ENCODE data around the gene TMED8. TPM values are rescaled to one million over a fixed set of nuclear protein-coding genes. Genes with fewer than 3 reads are reported as not detected.

TMED8 gene
- total and polyA plus RNA-seq, 2 of the 13 experiments (the other 11 are each of a cell fraction or from before 2014, with no cell fraction given): 6.0 to 11.7 TPM

GRCh38 chr14:77306416-77306815, 70.5 kb downstream of the TMED8 start:
- no TSS peak for BruUV-seq (replicated peaks)
- Histone ChIP-seq H3K36me3 (replicated peaks in 1 of 2; ENCODE audit: control insufficient read depth in 1 of 2, insufficient read depth in 2 of 2, low read length in 2 of 2) (peaks cover 10 to 17% of the 10 kb centered on the region in 2 experiments), H4K20me1 (ENCODE audit: insufficient read depth, low read length) (no peaks in the 10 kb centered on the region), H3K4me1 (ENCODE audit: insufficient read depth, low read length) (peaks cover 56% of the 10 kb centered on the region), H3K4me2 (ENCODE audit: low read depth, low read length) (peak overlapping the region; percentile 34; the same call in 1 of the 2 replicates), H3K27ac (ENCODE audit: extremely low read length, insufficient read depth, low read length) (peak overlapping the region; percentile 52), H3K9ac (ENCODE audit: insufficient read depth, low read depth, low read length) (no peak overlapping the region), H3K27me3 (ENCODE audit: control insufficient read depth in 1 of 2, insufficient read depth in 2 of 2, low read length in 2 of 2) (no peaks in the 10 kb centered on the region), H3K79me2 (ENCODE audit: insufficient read depth, low read length) (no peaks in the 10 kb centered on the region), H3K9me3 (ENCODE audit: low read length) (no peaks in the 10 kb centered on the region), H3K4me3 (replicated peaks in 1 of 3; ENCODE audit: insufficient read depth in 1 of 3, low read depth in 2 of 3, low read length in 3 of 3) (no peak overlapping the region), H2AFZ (ENCODE audit: low read length) (no peak overlapping the region)
- ChIA-PET POLR2A (interaction anchor here (1.0 to 1.5 kb wide), 3 partner anchors 9 to 15 kb away, joined by 4 to 6 read pairs (median 4); partner anchors contain the start of genes GSTZ1 and POMT2), CTCF (ENCODE audit: low intra/inter-chr PET ratio, low total read pairs) (no interaction called here)
- TF ChIP-seq ZNF101 (CRISPR knock-in tag; IDR thresholded peaks at IDR 0.05; ENCODE audit: borderline replicate concordance, low read depth) (no peak), ZHX2 (IDR thresholded peaks at IDR 0.05; ENCODE audit: low read depth) (no peak), ZHX2 (CRISPR knock-in tag; IDR thresholded peaks at IDR 0.05; ENCODE audit: borderline replicate concordance) (no peak), DRAP1 (CRISPR knock-in tag; IDR thresholded peaks at IDR 0.05) (no peak), ZNF784 (CRISPR knock-in tag; IDR thresholded peaks at IDR 0.05; ENCODE audit: borderline replicate concordance) (no peak), ZNF136 (CRISPR knock-in tag; IDR thresholded peaks at IDR 0.05; ENCODE audit: low read depth) (no peak), ZNF24 (IDR thresholded peaks at IDR 0.05) (no peak), ATF5 (CRISPR knock-in tag; IDR thresholded peaks at IDR 0.05; ENCODE audit: low read depth) (no peak), ZNF75D (CRISPR knock-in tag; IDR thresholded peaks at IDR 0.05; ENCODE audit: borderline replicate concordance) (no peak), RORA (CRISPR knock-in tag; IDR thresholded peaks at IDR 0.05) (no peak)
- in situ Hi-C loops (cut with HindIII; ENCODE audit: extremely low pct_ligation_motif_present, low pct_unique_long_range_greater_than_20kb) (loop anchor here (10.0 kb wide), 2 partner anchors 108 to 238 kb away; no protein-coding TSS in a partner anchor), intact Hi-C loops (cut with micrococcal nuclease; ENCODE audit: unreplicated experiment) (no loop called here)
- FAIRE-seq (no peak), ATAC-seq (no peak), DNase-seq (ENCODE audit: low spot score) (no peak)
- 82% methylated on average over 3 of the region's 3 CpGs for WGBS (ENCODE audit: low lambda C conversion rate)
